Measurements from ENCODE around the gene ZDHHC11. TPM values are rescaled to one million over a fixed set of nuclear protein-coding genes. Genes with fewer than 3 reads are reported as not detected.

Gene ZDHHC11
- total RNA-seq, 1 experiment from 2014 or later = 17.0 TPM

DNA sequence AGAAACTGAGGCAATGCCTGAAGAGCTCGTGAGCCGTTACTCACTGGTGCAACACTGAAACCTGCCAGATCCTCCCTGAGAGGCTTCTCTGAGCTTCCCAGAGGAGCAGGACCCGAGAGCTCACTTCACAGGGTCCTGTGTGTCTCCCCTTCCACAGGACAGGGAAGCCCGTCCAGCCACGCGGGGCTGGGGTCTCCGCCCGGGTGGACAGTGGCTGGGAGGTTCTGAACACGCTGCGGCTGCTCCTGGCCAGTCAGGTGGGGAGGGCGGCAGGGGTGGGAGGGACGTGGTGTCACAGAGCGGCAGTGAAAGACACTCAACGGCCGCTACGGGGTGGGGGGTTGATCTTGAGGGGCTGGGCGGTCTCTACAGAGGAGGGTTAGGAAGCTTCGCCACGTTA lies 290 bp upstream of the ZDHHC11 start:
- H3K36me3 ChIP-seq (ENCODE audit: control insufficient read depth in 1 of 2, insufficient read depth in 2 of 2, low read length in 2 of 2) = no peaks in the 10 kb centered on the region
- no peaks in the 10 kb centered on the region for H4K20me1 ChIP-seq (ENCODE audit: insufficient read depth)
- POLR2A ChIA-PET = no interaction called here
- no peaks in the 10 kb centered on the region for H3K27me3 ChIP-seq (ENCODE audit: insufficient read depth, low read length)
- H3K9ac ChIP-seq (ENCODE audit: low read length) = no peak overlapping the region
- CTCF ChIA-PET = no interaction called here
- RAD21 ChIA-PET (ENCODE audit: low non-redundant PET in 1 of 2, low total read pairs in 2 of 2, uncharacterized antibody in 2 of 2, unreplicated experiment in 2 of 2) = no interaction called here
- BruUV-seq (replicated peaks) = no TSS peak
- H2AFZ ChIP-seq (ENCODE audit: low read depth, low read length, poor library complexity, severe bottlenecking) = no peak overlapping the region
- no peaks in the 10 kb centered on the region for H3K9me3 ChIP-seq (ENCODE audit: control insufficient read depth in 1 of 2, insufficient read depth in 1 of 2, low read depth in 1 of 2, low read length in 2 of 2)
- no peaks in the 10 kb centered on the region for H3K9me2 ChIP-seq (ENCODE audit: insufficient read depth)
- H3K4me1 ChIP-seq (ENCODE audit: control insufficient read depth in 1 of 2, insufficient read depth in 2 of 2, low read length in 2 of 2) = no peaks in the 10 kb centered on the region
- TF ChIP-seq EGR1 (IDR thresholded peaks at IDR 0.05; ENCODE audit: low read depth) (no peak), ZFX (IDR thresholded peaks at IDR 0.05) (no peak)
- ATAC-seq (no peak), DNase-seq (ENCODE audit: low read depth, low spot score) (no peak)
- H3K79me2 ChIP-seq (ENCODE audit: insufficient read depth, low read length) = no peaks in the 10 kb centered on the region
- H3K27ac ChIP-seq (ENCODE audit: low read depth, low read length) = no peak overlapping the region
- no peak overlapping the region for H3K4me3 ChIP-seq (replicated peaks in 1 of 2; ENCODE audit: low read depth in 1 of 2, low read length in 2 of 2)
- no peak overlapping the region for H3K4me2 ChIP-seq (ENCODE audit: low read length)
- intact Hi-C loops (cut with micrococcal nuclease) = no loop called here

- Histone ChIP-seq H3K9me3 (ENCODE audit: control insufficient read depth in 1 of 2, insufficient read depth in 1 of 2, low read depth in 1 of 2, low read length in 2 of 2) (no peaks in the 10 kb centered on the region), H3K4me2 (ENCODE audit: low read length) (no peak overlapping the region), H3K4me1 (ENCODE audit: control insufficient read depth in 1 of 2, insufficient read depth in 2 of 2, low read length in 2 of 2) (no peaks in the 10 kb centered on the region), H3K36me3 (ENCODE audit: control insufficient read depth in 1 of 2, insufficient read depth in 2 of 2, low read length in 2 of 2) (no peaks in the 10 kb centered on the region), H4K20me1 (ENCODE audit: insufficient read depth) (no peaks in the 10 kb centered on the region), H3K9me2 (ENCODE audit: insufficient read depth) (no peaks in the 10 kb centered on the region), H3K79me2 (ENCODE audit: insufficient read depth, low read length) (no peaks in the 10 kb centered on the region), H2AFZ (ENCODE audit: low read depth, low read length, poor library complexity, severe bottlenecking) (no peak overlapping the region), H3K9ac (ENCODE audit: low read length) (no peak overlapping the region), H3K4me3 (replicated peaks in 1 of 2; ENCODE audit: low read depth in 1 of 2, low read length in 2 of 2) (no peak overlapping the region), H3K27ac (ENCODE audit: low read depth, low read length) (no peak overlapping the region), H3K27me3 (ENCODE audit: insufficient read depth, low read length) (no peaks in the 10 kb centered on the region)
- POLR2A ChIA-PET = no interaction called here
- ATAC-seq = no peak
- no peak for DNase-seq (ENCODE audit: low read depth, low spot score)
- intact Hi-C loops (cut with micrococcal nuclease) = no loop called here
- RAD21 ChIA-PET (ENCODE audit: low non-redundant PET in 1 of 2, low total read pairs in 2 of 2, uncharacterized antibody in 2 of 2, unreplicated experiment in 2 of 2) = no interaction called here
- CTCF ChIA-PET = no interaction called here
- BruUV-seq (replicated peaks) = no TSS peak
- no peak for TF ChIP-seq EZH2phosphoT487 (IDR thresholded peaks at IDR 0.05; ENCODE audit: borderline replicate concordance)
- TF ChIP-seq, protein P1, sequence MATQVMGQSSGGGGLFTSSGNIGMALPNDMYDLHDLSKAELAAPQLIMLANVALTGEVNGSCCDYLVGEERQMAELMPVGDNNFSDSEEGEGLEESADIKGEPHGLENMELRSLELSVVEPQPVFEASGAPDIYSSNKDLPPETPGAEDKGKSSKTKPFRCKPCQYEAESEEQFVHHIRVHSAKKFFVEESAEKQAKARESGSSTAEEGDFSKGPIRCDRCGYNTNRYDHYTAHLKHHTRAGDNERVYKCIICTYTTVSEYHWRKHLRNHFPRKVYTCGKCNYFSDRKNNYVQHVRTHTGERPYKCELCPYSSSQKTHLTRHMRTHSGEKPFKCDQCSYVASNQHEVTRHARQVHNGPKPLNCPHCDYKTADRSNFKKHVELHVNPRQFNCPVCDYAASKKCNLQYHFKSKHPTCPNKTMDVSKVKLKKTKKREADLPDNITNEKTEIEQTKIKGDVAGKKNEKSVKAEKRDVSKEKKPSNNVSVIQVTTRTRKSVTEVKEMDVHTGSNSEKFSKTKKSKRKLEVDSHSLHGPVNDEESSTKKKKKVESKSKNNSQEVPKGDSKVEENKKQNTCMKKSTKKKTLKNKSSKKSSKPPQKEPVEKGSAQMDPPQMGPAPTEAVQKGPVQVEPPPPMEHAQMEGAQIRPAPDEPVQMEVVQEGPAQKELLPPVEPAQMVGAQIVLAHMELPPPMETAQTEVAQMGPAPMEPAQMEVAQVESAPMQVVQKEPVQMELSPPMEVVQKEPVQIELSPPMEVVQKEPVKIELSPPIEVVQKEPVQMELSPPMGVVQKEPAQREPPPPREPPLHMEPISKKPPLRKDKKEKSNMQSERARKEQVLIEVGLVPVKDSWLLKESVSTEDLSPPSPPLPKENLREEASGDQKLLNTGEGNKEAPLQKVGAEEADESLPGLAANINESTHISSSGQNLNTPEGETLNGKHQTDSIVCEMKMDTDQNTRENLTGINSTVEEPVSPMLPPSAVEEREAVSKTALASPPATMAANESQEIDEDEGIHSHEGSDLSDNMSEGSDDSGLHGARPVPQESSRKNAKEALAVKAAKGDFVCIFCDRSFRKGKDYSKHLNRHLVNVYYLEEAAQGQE (IDR thresholded peaks at IDR 0.05; ENCODE audit: low read depth) = no peak
- TF ChIP-seq CEBPB (IDR thresholded peaks at IDR 0.05; ENCODE audit: low read depth) = no peak
- TF ChIP-seq, protein P2, sequence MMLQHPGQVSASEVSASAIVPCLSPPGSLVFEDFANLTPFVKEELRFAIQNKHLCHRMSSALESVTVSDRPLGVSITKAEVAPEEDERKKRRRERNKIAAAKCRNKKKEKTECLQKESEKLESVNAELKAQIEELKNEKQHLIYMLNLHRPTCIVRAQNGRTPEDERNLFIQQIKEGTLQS (IDR thresholded peaks at IDR 0.05) = no peak
- no peak for TF ChIP-seq SIN3A (IDR thresholded peaks at IDR 0.05; ENCODE audit: low read depth)
- TF ChIP-seq ZFX (IDR thresholded peaks at IDR 0.05) = no peak
- TF ChIP-seq JUND (IDR thresholded peaks at IDR 0.05) = no peak
- TF ChIP-seq POLR2A (IDR thresholded peaks at IDR 0.05; ENCODE audit: borderline replicate concordance, extremely low read depth, insufficient read depth, insufficient read length) = no peak
- TF ChIP-seq, protein P3, sequence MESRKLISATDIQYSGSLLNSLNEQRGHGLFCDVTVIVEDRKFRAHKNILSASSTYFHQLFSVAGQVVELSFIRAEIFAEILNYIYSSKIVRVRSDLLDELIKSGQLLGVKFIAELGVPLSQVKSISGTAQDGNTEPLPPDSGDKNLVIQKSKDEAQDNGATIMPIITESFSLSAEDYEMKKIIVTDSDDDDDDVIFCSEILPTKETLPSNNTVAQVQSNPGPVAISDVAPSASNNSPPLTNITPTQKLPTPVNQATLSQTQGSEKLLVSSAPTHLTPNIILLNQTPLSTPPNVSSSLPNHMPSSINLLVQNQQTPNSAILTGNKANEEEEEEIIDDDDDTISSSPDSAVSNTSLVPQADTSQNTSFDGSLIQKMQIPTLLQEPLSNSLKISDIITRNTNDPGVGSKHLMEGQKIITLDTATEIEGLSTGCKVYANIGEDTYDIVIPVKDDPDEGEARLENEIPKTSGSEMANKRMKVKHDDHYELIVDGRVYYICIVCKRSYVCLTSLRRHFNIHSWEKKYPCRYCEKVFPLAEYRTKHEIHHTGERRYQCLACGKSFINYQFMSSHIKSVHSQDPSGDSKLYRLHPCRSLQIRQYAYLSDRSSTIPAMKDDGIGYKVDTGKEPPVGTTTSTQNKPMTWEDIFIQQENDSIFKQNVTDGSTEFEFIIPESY (IDR thresholded peaks at IDR 0.05; ENCODE audit: extremely low read depth, insufficient replicate concordance, low read length) = no peak
- no peak for TF ChIP-seq EGR1 (IDR thresholded peaks at IDR 0.05; ENCODE audit: low read depth)
- no peak for TF ChIP-seq POLR2AphosphoS5 (IDR thresholded peaks at IDR 0.05; ENCODE audit: low read depth, low read length)
- no peak for TF ChIP-seq FOSL1 (IDR thresholded peaks at IDR 0.05; ENCODE audit: low read depth)
- TF ChIP-seq RAD21 (IDR thresholded peaks at IDR 0.05; ENCODE audit: low read depth) = no peak
- no peak for TF ChIP-seq TCF7L2 (IDR thresholded peaks at IDR 0.05; ENCODE audit: borderline replicate concordance, extremely low read depth, insufficient read depth, insufficient read length)
- no peak for TF ChIP-seq YY1 (IDR thresholded peaks at IDR 0.05; ENCODE audit: extremely low read depth, insufficient replicate concordance, low read depth, low read length)
- TF ChIP-seq SRF (IDR thresholded peaks at IDR 0.05; ENCODE audit: low read depth) = no peak
Observed at GRCh38 chr5:849651-850301, 1.0 kb downstream of the ZDHHC11 start.
